Natural killer cell (primary cell): ENCODE data around the gene SLC5A6. TPM values are rescaled to one million over a fixed set of nuclear protein-coding genes. Genes with fewer than 3 reads are reported as not detected.

Source experiments
- ATAC-seq, 3 donors: fragments of 150-1000 bp in 2 of 3; fragments of 200-7000 bp in 1 of 3; cut with Tn5 transposase; 1 replicate in 1 of 3; 2 replicates in 2 of 3; pipeline ENCODE4 v1.10.0; 2021; ENCODE audit warnings: mild to moderate bottlenecking in 2 of 3, moderate library complexity in 2 of 3
- DNase-seq, 2 donors: peaks; one replicate each; pipeline versions ENCODE4 v3.0.0 to v3.0.0-alpha.2; 2013 to 2021; ENCODE audit warnings: mixed read lengths in 1 of 2
- H3K27ac ChIP-seq: one replicate; pipeline ENCODE4 v1.5.1; 2013; ENCODE audit warnings: mild to moderate bottlenecking, low read length
- H3K27me3 ChIP-seq: one replicate; pipeline ENCODE4 v1.6.1; 2013; ENCODE audit warnings: low read length; ENCODE audit not compliant: control insufficient read depth, insufficient read depth
- H3K36me3 ChIP-seq: one replicate; pipeline ENCODE4 v1.6.1; 2013; ENCODE audit warnings: low read length; ENCODE audit not compliant: control insufficient read depth, insufficient read depth
- H3K4me1 ChIP-seq: one replicate; pipeline ENCODE4 v1.6.1; 2013; ENCODE audit warnings: low read length; ENCODE audit not compliant: control insufficient read depth, insufficient read depth
- H3K4me3 ChIP-seq: one replicate; pipeline ENCODE4 v1.5.1; 2013; ENCODE audit warnings: low read length
- H3K9me3 ChIP-seq: one replicate; pipeline ENCODE4 v1.6.1; 2013; ENCODE audit warnings: low read length; ENCODE audit not compliant: control insufficient read depth, insufficient read depth
- H3K27ac Mint-ChIP-seq, 2 donors: one replicate each; pipeline ENCODE4 v1.8.0; 2022; ENCODE audit warnings: mild to moderate bottlenecking in 2 of 2, mixed read lengths in 2 of 2, moderate library complexity in 1 of 2
- H3K27me3 Mint-ChIP-seq, 2 donors: one replicate each; pipeline ENCODE4 v1.8.0; 2022; ENCODE audit warnings: low read depth in 2 of 2, mixed read lengths in 2 of 2
- H3K36me3 Mint-ChIP-seq: one replicate; pipeline ENCODE4 v1.8.0; 2022; ENCODE audit warnings: mixed read lengths
- H3K4me1 Mint-ChIP-seq, 2 donors: one replicate each; pipeline ENCODE4 v1.8.0; 2022; ENCODE audit warnings: mixed read lengths in 2 of 2
- H3K4me3 Mint-ChIP-seq: one replicate; pipeline ENCODE4 v1.8.0; 2022; ENCODE audit warnings: mild to moderate bottlenecking, moderate library complexity, mixed read lengths
- H3K9me3 Mint-ChIP-seq, 2 donors: one replicate each; pipeline ENCODE4 v1.8.0; 2022; ENCODE audit warnings: mixed read lengths in 2 of 2
- WGBS: methylation state at CpG from one replicate; pipeline ENCODE4 v1.1.7; 2013; ENCODE audit warnings: missing lambda C conversion rate; ENCODE audit not compliant: insufficient coverage; 5-methylcytosine and 5-hydroxymethylcytosine counted together
- intact Hi-C: fragments of 100-400 bp; cut with micrococcal nuclease; formaldehyde crosslinking; loops from one replicate; pipeline ENCODE4 v1.14.2; 2022
- total RNA-seq, 4 donors: library from RNA; stranded (reverse); fragments of 120-200 nt in 1 of 4; gene quantifications; one replicate each; pipeline versions ENCODE4 v1.2.3 to v1.2.4, GENCODE V29; 2013 to 2022
- TF ChIP-seq, protein P1 (sequence below): fragments of 200-600 bp; IDR thresholded peaks from one replicate; pipeline ENCODE4 v1.8.0; 2022; ENCODE audit warnings: antibody characterized with exemption

The SLC5A6 gene
- total RNA-seq, 3 donors from 2014 or later (not counting 1 experiment from before 2014, with no cell fraction given) = 86.2 to 102 (median 93.7) TPM

DNA sequence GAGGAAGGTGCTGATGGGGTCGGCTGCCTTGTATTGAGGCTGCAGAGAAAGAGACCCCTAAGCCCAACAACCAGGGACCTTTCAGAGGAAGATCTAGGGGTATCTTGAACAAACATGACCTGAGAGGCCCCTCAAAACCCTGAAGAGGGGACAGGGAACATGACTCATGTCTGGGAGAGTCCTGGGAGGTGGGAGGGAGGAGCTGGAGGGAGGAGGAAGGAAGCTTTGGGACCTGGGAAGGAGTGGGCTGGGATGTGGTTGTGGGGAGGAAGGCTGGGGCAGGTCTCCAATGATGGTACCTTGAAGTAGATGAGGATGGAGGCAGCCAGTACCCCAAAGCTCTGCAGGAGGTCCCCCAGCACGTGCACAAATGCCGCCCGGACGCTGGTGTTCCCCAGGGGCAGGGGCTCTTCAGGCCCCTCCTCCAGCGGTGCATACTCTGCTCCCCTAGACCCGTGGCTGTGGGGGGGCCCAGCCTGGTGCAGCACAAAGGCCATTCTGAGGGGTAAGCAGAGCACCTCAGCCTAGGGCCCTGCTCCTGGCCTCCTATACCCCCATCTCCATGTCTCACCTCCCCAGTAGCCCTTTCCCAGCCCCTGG is 44.9 kb upstream of the SLC5A6 start:
- H3K27me3 Mint-ChIP-seq = peaks cover 44 to 51% of the 10 kb centered on the region in 2 donors

GRCh38 chr2:27255660-27256059 is 43.6 kb upstream of the SLC5A6 start:
- TF ChIP-seq, protein P1, sequence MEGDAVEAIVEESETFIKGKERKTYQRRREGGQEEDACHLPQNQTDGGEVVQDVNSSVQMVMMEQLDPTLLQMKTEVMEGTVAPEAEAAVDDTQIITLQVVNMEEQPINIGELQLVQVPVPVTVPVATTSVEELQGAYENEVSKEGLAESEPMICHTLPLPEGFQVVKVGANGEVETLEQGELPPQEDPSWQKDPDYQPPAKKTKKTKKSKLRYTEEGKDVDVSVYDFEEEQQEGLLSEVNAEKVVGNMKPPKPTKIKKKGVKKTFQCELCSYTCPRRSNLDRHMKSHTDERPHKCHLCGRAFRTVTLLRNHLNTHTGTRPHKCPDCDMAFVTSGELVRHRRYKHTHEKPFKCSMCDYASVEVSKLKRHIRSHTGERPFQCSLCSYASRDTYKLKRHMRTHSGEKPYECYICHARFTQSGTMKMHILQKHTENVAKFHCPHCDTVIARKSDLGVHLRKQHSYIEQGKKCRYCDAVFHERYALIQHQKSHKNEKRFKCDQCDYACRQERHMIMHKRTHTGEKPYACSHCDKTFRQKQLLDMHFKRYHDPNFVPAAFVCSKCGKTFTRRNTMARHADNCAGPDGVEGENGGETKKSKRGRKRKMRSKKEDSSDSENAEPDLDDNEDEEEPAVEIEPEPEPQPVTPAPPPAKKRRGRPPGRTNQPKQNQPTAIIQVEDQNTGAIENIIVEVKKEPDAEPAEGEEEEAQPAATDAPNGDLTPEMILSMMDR = no peak
- H3K27me3 Mint-ChIP-seq = peaks cover 39 to 47% of the 10 kb centered on the region in 2 donors
- no peaks in the 10 kb centered on the region for H3K9me3 ChIP-seq

More for the DNA sequence above, 44.9 kb upstream of the SLC5A6 start:
- no peaks in the 10 kb centered on the region for H3K36me3 ChIP-seq
- Mint-ChIP-seq H3K36me3 (no peaks in the 10 kb centered on the region), H3K27ac (no peak overlapping the region), H3K9me3 (no peaks in the 10 kb centered on the region), H3K4me1 (peaks cover 8 to 11% of the 10 kb centered on the region in 2 donors), H3K4me3 (no peak overlapping the region)
- ATAC-seq (no peak), DNase-seq (no peak)
- WGBS = 84% methylated on average over 7 of the region's 7 CpGs
- intact Hi-C loops = no loop called here
- TF ChIP-seq, protein P1 = no peak
- no peak overlapping the region for H3K27ac ChIP-seq
- H3K4me3 ChIP-seq = no peak overlapping the region
- H3K4me1 ChIP-seq = peaks cover 6% of the 10 kb centered on the region
- no peaks in the 10 kb centered on the region for H3K9me3 ChIP-seq
- peaks cover 20% of the 10 kb centered on the region for H3K27me3 ChIP-seq

DNA sequence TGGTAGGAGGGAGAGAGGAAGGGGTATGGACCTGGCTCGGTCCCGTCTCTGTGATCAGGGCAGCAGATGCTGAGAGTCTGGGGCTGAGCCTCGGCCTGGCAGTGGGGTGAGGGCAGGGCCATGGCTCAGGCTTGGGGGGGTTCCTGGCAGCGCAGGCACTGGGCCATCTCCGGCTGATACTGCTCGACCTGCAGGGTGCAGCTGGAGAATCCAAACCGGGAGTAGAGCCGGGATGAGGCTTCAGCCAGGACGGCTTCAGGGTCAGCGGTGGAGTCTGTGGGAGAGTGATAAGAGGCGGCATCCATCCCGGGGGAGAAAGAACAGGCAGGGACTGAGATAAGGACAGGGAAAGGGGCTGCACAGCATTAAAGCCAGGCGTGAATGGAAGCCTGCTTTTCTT is 43.1 kb upstream of the SLC5A6 start:
- Mint-ChIP-seq H3K4me3 (no peak overlapping the region), H3K9me3 (no peaks in the 10 kb centered on the region), H3K27ac (no peak overlapping the region), H3K4me1 (no peaks in the 10 kb centered on the region), H3K27me3 (peaks cover 34 to 45% of the 10 kb centered on the region in 2 donors), H3K36me3 (no peaks in the 10 kb centered on the region)
- no peak overlapping the region for H3K4me3 ChIP-seq
- H3K9me3 ChIP-seq = no peaks in the 10 kb centered on the region
- H3K36me3 ChIP-seq = no peaks in the 10 kb centered on the region
- H3K27me3 ChIP-seq = peaks cover 9% of the 10 kb centered on the region
- peaks cover 2% of the 10 kb centered on the region for H3K4me1 ChIP-seq
- WGBS = 74% methylated on average over 12 of the region's 13 CpGs
- no peak overlapping the region for H3K27ac ChIP-seq
- TF ChIP-seq, protein P1 = no peak
- no peak for DNase-seq
- no peak for ATAC-seq
- intact Hi-C loops = no loop called here

More at GRCh38 chr2:27255660-27256059, 43.6 kb upstream of the SLC5A6 start:
- H3K27ac Mint-ChIP-seq = no peak overlapping the region
- intact Hi-C loops = no loop called here
- H3K4me1 ChIP-seq = no peaks in the 10 kb centered on the region
- H3K36me3 ChIP-seq = no peaks in the 10 kb centered on the region
- H3K27me3 ChIP-seq = peaks cover 10% of the 10 kb centered on the region
- ATAC-seq = no peak
- no peak overlapping the region for H3K4me3 Mint-ChIP-seq
- no peak overlapping the region for H3K27ac ChIP-seq
- no peaks in the 10 kb centered on the region for H3K4me1 Mint-ChIP-seq
- H3K9me3 Mint-ChIP-seq = no peaks in the 10 kb centered on the region
- no peaks in the 10 kb centered on the region for H3K36me3 Mint-ChIP-seq
- WGBS = 58% methylated on average over 1 of the region's 1 CpG
- no peak overlapping the region for H3K4me3 ChIP-seq
- DNase-seq = no peak

DNA sequence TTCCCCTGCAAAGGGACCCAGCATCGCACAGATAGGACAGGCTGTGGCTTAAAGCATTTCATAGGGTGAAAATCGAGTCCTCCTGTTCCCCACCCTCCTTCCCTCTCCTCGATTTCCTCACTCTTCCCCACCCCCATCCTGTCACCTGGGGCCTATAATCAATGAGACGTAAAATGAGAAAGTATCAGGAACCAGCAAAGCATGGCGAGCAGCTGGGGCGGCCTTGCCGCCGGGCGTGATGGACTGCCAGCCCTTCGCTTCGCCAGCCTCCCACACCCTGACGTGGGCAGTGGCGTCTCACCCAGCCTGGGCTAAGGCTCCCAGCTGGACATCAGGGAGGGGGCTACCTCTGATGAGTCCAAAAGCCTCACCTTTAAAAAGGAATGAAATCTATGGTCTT is 39.7 kb upstream of the SLC5A6 start:
- intact Hi-C loops = no loop called here
- peaks cover 2% of the 10 kb centered on the region for H3K27me3 ChIP-seq
- 85% methylated on average over 13 of the region's 13 CpGs for WGBS
- no peak overlapping the region for H3K27ac ChIP-seq
- no peaks in the 10 kb centered on the region for H3K36me3 ChIP-seq
- H3K27ac Mint-ChIP-seq = no peak overlapping the region
- H3K9me3 ChIP-seq = no peaks in the 10 kb centered on the region
- H3K4me1 ChIP-seq = peaks cover 4% of the 10 kb centered on the region
- H3K4me3 ChIP-seq = no peak overlapping the region
- no peak for ATAC-seq
- H3K36me3 Mint-ChIP-seq = no peaks in the 10 kb centered on the region
- H3K4me1 Mint-ChIP-seq = no peaks in the 10 kb centered on the region
- DNase-seq = no peak
- H3K4me3 Mint-ChIP-seq = no peak overlapping the region
- H3K9me3 Mint-ChIP-seq = no peaks in the 10 kb centered on the region
- TF ChIP-seq, protein P1 = no peak
- peaks cover 14 to 34% of the 10 kb centered on the region in 2 donors for H3K27me3 Mint-ChIP-seq
